Activated naive CD8-positive, alpha-beta T cell (primary cell): ENCODE measurements around the gene LINC01488.

Source experiments
- H3K27ac Mint-ChIP-seq: one replicate; pipeline ENCODE4 v1.8.0; 2021; ENCODE audit warnings: mixed read lengths
- H3K27me3 Mint-ChIP-seq: one replicate; pipeline ENCODE4 v1.8.0; 2021; ENCODE audit warnings: mixed read lengths
- H3K36me3 Mint-ChIP-seq: one replicate; pipeline ENCODE4 v1.8.0; 2021; ENCODE audit warnings: mixed read lengths
- H3K4me1 Mint-ChIP-seq: one replicate; pipeline ENCODE4 v1.8.0; 2021; ENCODE audit warnings: low read depth, mixed read lengths
- H3K4me3 Mint-ChIP-seq: one replicate; pipeline ENCODE4 v1.8.0; 2021; ENCODE audit warnings: mild to moderate bottlenecking, mixed read lengths
- H3K9me3 Mint-ChIP-seq: one replicate; pipeline ENCODE4 v1.8.0; 2021; ENCODE audit warnings: low read depth, mixed read lengths

Gene LINC01488

GRCh38 chr11:69498614-69499175 lies 17.2 kb downstream of the LINC01488 start:
- peaks cover 7% of the 10 kb centered on the region for H3K27me3 Mint-ChIP-seq
- H3K9me3 Mint-ChIP-seq = no peaks in the 10 kb centered on the region
- H3K4me3 Mint-ChIP-seq = no peak overlapping the region
- no peaks in the 10 kb centered on the region for H3K4me1 Mint-ChIP-seq
- no peak overlapping the region for H3K27ac Mint-ChIP-seq
- no peaks in the 10 kb centered on the region for H3K36me3 Mint-ChIP-seq

GRCh38 chr11:69499186-69499917 lies 17.9 kb downstream of the LINC01488 start:
- H3K4me1 Mint-ChIP-seq = no peaks in the 10 kb centered on the region
- no peak overlapping the region for H3K27ac Mint-ChIP-seq
- H3K27me3 Mint-ChIP-seq = peaks cover 7% of the 10 kb centered on the region
- H3K4me3 Mint-ChIP-seq = no peak overlapping the region
- H3K36me3 Mint-ChIP-seq = no peaks in the 10 kb centered on the region
- no peaks in the 10 kb centered on the region for H3K9me3 Mint-ChIP-seq

GRCh38 chr11:69499918-69500284 lies 18.4 kb downstream of the LINC01488 start:
- H3K36me3 Mint-ChIP-seq = no peaks in the 10 kb centered on the region
- H3K27me3 Mint-ChIP-seq = peaks cover 7% of the 10 kb centered on the region
- no peaks in the 10 kb centered on the region for H3K9me3 Mint-ChIP-seq
- H3K4me3 Mint-ChIP-seq = no peak overlapping the region
- no peaks in the 10 kb centered on the region for H3K4me1 Mint-ChIP-seq
- H3K27ac Mint-ChIP-seq = no peak overlapping the region

DNA sequence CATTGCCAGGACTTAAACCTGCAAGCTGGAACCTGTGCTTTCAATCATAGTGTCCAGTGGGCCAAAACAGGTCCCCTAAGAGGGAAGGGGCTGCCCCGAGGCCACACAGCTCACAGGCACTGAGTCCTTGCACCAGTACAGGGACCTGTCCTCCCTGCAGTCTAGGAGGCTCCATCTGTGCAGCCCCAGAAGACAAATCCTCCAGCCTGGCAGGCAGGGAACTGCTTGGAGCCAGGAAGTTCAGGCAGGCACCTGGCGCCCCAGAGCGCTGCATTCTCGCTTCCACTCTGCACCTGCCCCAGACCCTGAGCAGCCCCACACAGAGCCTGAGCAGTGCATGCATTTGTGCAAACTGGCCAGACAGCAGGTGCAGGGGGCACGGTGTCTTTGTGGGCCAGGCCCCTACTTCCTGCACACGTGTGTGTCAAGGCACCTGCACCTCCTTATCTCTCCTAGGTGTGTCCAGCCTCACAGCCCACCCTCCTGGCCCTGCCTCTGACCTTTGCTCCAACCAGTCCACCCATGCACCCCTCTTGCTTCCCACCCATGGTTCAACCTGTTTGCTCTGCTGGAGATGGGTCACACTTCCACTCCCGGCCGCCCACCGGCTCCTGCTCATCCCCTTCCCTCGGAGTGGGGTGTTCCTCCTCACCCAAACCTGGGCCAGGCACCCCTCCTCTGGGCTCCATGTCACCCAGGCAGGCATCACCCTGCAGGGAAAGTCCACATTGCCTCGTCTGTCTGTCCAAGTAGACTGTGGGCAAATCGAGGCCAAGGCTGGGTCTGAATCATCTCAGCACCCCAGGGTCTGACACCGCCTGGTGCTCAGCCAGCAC lies 19.0 kb downstream of the LINC01488 start:
- Mint-ChIP-seq H3K27ac (no peak overlapping the region), H3K36me3 (no peaks in the 10 kb centered on the region), H3K9me3 (no peaks in the 10 kb centered on the region), H3K4me1 (no peaks in the 10 kb centered on the region), H3K27me3 (peaks cover 8% of the 10 kb centered on the region), H3K4me3 (no peak overlapping the region)

- no peaks in the 10 kb centered on the region for H3K4me1 Mint-ChIP-seq
- H3K9me3 Mint-ChIP-seq = no peaks in the 10 kb centered on the region
- no peaks in the 10 kb centered on the region for H3K36me3 Mint-ChIP-seq
- H3K27ac Mint-ChIP-seq = no peak overlapping the region
- H3K4me3 Mint-ChIP-seq = no peak overlapping the region
- peaks cover 6% of the 10 kb centered on the region for H3K27me3 Mint-ChIP-seq
Observed at GRCh38 chr11:69501121-69501489, 19.6 kb downstream of the LINC01488 start.

DNA sequence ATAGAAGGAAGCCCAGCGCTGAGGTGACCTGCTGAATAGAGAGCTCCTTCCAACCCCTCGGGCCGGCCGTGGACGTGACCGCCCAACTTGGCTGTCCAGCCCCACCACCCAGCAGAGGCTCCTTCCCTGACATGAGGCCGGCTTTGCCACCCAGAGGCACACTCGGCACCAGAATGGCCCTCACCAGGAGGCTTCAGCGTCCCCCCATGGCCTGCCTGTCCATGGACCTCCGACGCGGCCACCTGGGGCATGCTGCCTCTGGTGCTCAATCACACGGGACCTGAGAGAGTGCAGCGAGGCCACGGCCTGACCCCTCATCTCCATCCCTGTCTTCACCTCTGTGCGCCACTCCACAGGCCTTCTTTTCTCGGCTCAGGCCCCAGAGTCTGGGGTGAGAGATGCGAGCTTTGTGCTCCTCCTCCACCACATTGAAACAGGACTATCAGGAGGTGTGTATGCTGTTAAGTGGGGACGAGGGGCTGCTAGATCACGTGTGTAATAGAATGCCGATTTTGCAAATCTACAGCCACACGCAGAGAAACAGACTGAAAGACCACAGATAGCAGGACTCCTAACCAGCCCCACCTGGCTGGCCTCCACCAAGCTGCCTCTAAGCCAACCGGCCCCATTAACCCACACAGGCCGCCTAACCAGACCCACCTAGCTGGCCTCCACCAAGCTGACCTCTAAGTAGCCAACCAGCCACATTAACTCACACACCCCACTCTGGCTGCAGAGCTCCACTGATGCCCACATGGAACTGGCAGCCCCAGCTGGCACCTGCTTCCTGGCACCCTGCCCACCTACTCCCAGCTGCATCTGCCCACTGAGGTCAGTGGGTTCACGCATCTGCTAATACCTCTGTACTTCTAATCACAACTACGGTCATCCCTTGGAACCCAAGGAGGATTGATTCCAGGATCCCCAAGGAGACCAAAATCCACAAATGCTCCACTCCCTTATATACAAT lies 20.7 kb downstream of the LINC01488 start:
- Mint-ChIP-seq H3K36me3 (no peaks in the 10 kb centered on the region), H3K27me3 (peaks cover 5% of the 10 kb centered on the region), H3K4me3 (no peak overlapping the region), H3K27ac (no peak overlapping the region), H3K4me1 (no peaks in the 10 kb centered on the region), H3K9me3 (no peaks in the 10 kb centered on the region)

DNA sequence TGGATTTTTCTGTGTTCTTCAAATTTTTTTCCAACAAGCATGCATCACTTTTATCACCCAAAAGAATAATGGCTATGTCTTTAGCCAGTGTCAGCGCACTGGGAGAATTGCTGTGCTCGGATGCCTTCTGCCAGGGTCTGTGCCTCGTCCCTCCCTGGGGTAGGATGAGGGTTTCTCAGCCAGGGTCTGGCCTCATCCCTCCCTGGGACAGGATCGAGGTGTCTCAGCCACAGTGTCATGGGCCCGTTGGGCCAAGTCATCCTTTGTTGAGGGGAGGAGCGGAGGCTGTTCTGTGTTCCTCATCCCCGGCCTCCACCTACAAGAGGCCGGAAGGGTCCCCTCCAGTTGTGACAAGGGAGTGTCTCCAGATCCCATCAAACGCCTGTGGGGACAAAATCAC lies 22.7 kb downstream of the LINC01488 start:
- Mint-ChIP-seq H3K36me3 (no peaks in the 10 kb centered on the region), H3K9me3 (no peaks in the 10 kb centered on the region), H3K27me3 (peaks cover 5% of the 10 kb centered on the region), H3K27ac (no peak overlapping the region), H3K4me3 (no peak overlapping the region), H3K4me1 (peaks cover 4% of the 10 kb centered on the region)

- H3K36me3 Mint-ChIP-seq = no peaks in the 10 kb centered on the region
- H3K9me3 Mint-ChIP-seq = no peaks in the 10 kb centered on the region
- H3K27ac Mint-ChIP-seq = no peak overlapping the region
- H3K4me1 Mint-ChIP-seq = peaks cover 6% of the 10 kb centered on the region
- no peak overlapping the region for H3K4me3 Mint-ChIP-seq
- H3K27me3 Mint-ChIP-seq = peaks cover 5% of the 10 kb centered on the region
Observed at GRCh38 chr11:69504576-69505335, 23.3 kb downstream of the LINC01488 start.

GRCh38 chr11:69508974-69509373 lies 27.5 kb downstream of the LINC01488 start:
- Mint-ChIP-seq H3K4me3 (no peak overlapping the region), H3K9me3 (no peaks in the 10 kb centered on the region), H3K4me1 (peaks cover 6% of the 10 kb centered on the region), H3K27ac (no peak overlapping the region), H3K27me3 (peaks cover 1% of the 10 kb centered on the region), H3K36me3 (no peaks in the 10 kb centered on the region)

DNA sequence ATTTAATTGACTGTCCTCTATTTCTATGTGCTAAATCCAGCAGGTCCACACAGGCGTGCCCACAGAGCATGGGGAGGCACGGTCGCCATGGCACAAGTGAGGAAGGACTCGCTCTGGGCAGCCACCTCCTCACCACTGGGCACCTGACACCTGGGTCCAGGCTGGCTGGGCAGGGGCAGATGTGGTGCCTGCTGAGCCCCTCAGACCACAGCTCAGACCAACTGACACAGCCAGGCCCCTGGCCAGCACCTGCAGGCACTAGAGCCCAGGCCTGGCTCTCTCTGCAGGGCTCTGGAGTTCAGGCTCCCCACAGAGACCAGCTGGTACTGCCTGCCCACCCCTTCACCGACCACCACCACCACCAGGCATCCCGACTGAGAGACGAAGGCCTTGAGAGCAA lies 27.9 kb downstream of the LINC01488 start:
- Mint-ChIP-seq H3K27me3 (peaks cover 1% of the 10 kb centered on the region), H3K4me3 (no peak overlapping the region), H3K27ac (no peak overlapping the region), H3K4me1 (peaks cover 6% of the 10 kb centered on the region), H3K36me3 (no peaks in the 10 kb centered on the region), H3K9me3 (no peaks in the 10 kb centered on the region)

GRCh38 chr11:69509846-69510390 lies 28.5 kb downstream of the LINC01488 start:
- Mint-ChIP-seq H3K27me3 (peaks cover 1% of the 10 kb centered on the region), H3K4me3 (no peak overlapping the region), H3K27ac (no peak overlapping the region), H3K4me1 (peaks cover 6% of the 10 kb centered on the region), H3K36me3 (no peaks in the 10 kb centered on the region), H3K9me3 (no peaks in the 10 kb centered on the region)

GRCh38 chr11:69510471-69511357 lies 29.3 kb downstream of the LINC01488 start:
- no peak overlapping the region for H3K27ac Mint-ChIP-seq
- no peaks in the 10 kb centered on the region for H3K36me3 Mint-ChIP-seq
- no peaks in the 10 kb centered on the region for H3K9me3 Mint-ChIP-seq
- H3K27me3 Mint-ChIP-seq = peaks cover 1% of the 10 kb centered on the region
- peaks cover 6% of the 10 kb centered on the region for H3K4me1 Mint-ChIP-seq
- no peak overlapping the region for H3K4me3 Mint-ChIP-seq
